Daoy (cell line): ENCODE data around the gene IGFBP4. TPM values are rescaled to one million over a fixed set of nuclear protein-coding genes. Genes with fewer than 3 reads are reported as not detected.

Source experiments
- DNase-seq: peaks from one replicate; pipeline ENCODE4 v3.0.0-alpha.2; 2015; ENCODE audit warnings: low read depth
- total RNA-seq: library from RNA; depleted of rRNA; stranded (reverse); fragments of >200 nt; shearing (Covaris generic); gene quantifications from 2 replicates; pipeline ENCODE4 v1.2.3, GENCODE V29; 2014; rRNA removed

Gene IGFBP4
- total RNA-seq, 1 experiment from 2014 or later: 67.4 TPM

DNA sequence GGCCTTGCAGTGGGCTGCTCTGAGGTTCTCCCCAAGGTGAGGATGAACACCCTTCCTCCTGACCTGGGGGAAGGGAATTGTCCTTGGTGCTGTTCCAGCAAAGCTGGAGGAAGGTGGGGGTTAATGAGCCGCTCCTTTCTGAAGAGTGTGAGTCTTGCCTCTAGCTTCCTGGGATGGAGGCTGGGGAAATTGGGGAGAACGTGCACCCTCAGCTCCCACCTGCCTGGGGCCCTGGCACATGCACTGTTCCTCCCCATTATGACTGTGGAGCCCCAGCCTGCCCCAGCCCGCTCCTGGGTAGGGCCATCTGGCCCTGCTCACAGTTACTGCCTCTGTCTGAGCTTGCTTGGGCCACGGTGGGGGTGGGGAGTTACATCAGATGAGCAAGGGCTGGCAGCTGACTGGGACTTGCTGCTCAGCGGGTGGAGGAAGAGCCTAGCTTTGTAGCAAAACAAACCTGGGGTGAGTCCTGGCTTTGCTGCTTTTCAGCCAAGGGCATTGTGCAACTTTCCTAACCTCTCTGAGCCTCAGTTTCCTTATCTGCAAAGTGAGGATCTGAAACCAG is 47.1 kb downstream of the IGFBP4 start:
- peak; percentile 62 for DNase-seq

DNA sequence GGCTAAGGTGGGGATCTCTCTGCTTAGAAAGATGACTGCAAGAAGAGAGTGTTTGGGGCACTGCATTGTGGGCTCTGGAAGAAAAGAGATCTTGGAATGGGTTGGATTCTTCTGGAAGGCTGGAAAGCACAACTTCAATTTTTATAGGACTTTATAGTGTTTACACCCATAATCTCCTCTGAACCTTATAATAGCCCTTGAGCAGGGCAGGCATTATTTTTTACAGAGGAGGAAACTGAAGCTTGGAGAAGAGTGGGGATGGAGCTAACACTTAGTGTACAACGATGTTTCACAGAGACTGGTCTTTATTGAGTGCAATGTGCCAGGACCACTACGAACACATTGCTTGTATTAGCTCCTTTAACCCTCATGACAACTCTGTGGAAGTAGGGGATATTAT is 47.7 kb downstream of the IGFBP4 start:
- no peak for DNase-seq

DNA sequence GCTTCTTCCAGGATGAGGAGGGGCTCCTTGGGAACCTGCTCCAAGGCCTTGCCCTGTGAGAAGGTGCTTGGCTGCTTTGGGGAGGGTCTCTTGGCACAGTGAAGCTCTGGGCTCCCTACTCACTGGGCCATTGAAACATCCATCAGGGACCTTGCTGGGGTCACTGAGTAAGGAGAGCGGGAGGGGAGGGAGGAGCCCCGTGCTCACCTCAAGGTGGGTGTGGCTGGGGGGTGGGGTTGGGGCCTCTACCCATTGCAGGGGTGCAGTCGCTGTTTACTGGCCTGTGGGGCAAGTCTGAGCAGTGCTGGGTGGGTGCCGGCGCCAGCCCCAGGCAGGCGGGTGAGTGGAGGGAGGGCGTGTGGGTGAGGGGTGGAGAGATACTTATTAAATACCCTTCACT is 48.2 kb downstream of the IGFBP4 start:
- DNase-seq: no peak

DNA sequence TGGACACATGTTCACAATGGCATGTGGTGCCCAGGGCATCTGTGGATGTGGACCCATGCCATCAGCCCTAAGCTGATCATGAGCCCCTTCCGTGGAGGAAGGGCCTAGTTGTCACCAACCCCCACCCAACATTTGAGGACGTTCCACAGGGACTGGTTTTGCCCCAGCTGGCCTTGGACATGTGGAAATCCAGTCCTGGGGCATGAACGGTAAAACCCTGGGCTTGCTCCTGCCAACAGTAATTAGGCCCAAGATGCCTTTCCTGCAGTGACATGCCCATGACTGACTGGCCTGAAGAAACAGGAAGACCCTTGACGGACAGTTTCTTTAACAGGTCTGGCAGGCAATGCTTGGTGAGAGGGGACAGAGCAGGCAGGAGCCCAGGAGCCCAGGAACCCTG is 50.4 kb downstream of the IGFBP4 start:
- no peak for DNase-seq

DNA sequence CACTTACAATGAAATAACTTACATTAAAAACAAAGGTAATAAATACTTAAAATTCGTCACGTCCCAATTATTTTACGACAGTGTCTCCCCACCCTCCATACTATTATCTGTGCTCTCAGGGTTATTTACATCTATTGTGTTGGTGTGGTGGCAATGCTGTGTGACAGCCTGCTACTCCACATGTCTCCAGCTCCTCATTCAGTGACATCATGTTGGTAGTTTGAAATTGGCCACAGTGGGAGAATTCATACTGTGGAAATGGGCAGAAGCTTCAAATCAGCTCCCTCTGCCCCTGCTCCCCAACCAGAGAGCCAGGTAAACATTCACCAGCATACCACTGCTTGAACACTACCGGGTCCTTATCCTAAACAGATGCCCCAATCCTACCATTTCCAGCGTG is 51.9 kb downstream of the IGFBP4 start:
- no peak for DNase-seq

DNA sequence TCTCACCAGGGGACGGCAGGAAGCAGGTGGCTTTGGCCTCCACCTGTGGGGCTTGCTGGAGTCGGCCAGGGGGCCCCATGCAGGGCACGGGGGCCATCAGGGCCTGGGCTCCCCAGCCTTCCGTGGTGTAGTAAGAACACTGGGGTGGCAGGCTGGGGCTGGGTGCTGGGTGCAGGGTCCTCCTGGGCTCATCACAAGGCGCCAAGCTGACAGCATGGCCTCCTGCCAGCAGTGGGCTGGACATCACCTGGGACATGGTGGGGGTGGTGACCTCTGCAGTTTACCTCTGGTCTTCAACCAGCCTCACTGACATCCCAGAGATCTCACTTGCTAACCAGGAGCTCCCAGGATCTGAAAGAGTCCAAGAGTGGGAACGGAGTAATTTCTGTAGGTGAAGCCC is 52.9 kb downstream of the IGFBP4 start:
- no peak for DNase-seq

DNA sequence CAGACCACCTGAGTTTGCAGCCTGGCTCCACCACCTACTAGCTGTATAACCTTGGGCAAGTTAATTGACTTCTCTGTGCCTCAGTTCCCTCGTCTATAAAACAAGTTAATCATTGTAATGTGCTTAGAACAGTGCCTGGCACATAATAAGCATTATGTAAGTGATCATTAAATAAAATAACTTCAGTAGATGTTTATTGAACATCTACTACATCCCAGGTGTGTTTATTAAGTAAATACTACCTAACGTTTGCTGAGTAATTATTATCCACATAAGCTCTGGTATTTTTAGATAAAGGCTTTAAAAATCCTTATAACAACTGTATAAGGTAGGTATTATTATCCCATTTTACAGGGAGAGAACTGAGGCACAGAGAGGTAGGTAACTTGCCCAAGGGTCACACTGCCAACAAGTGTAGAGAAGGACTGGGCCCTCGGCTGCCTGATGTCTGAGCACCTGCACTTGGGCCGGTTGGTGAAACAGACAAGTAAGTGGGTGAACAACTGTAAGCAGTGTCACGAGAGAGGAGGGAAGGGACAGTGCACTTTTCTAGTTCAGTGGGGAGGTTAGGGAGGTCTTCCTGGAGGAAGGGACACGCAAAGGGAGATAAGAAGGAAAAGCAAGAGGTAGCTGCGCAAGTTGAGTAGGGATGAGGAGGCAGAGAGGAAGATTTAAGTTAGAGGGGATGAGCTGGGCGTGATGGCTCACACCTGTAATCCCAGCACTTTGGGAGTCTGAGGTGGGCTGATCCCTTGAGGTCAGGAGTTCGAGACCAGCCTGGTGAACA is 53.6 kb downstream of the IGFBP4 start:
- DNase-seq: no peak

DNA sequence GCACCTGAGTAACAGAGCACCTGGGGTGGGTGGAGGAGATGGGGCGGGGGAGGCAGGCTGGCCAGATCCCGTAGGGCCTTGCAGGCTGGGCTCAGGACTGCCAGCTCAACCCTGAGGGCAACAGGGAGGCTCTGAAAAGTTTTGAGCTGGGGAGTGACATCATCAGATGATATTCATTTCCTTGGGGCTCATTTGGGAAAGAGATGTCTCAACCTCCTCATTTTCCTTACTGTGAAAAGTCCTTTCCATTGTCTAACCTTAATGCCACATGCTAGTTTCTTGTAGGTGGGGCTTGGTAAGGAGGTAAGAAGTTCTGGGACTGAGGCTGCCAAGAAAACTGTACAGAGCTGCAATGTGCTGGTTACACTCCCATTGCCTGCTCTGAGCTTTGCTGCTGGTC is 54.4 kb downstream of the IGFBP4 start:
- peak; percentile 53 for DNase-seq

DNA sequence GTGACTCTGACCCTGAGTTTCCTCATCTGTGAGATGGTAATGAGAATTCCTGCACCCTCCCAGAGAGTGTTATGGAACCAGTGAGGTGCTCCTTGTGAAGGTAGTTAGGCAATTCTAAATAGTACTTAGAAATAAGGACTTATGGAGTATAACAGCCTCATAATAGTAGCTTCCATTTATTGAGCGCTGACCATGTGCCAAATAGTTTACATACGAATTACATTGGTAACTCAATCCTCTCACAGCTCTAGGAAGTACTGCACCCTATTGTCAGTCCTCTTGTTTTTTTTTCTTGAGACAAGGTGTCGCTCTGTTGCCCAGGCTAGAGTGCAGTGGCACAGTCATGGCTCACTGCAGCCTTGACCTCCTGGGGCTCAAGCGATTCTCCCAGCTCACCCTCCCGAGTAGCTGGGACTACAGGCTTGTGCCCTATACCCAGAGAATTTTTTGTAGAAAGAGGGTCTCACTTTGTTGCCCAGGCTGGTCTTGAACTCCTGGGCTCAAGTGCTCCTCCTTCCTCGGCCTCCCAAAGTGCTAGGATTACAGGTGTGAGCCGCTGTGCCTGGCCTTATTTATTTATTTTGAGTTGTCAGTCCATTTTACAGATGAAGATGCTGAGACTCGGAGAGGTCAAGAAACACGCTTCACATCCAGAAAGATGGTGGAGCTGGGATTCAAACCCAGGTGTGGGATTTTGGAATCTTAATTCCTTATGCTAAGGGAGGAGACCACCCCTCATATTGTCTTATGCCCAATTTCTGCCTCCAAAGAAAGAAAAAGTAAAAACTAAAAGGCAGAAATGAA is 55.2 kb downstream of the IGFBP4 start:
- DNase-seq: no peak

DNA sequence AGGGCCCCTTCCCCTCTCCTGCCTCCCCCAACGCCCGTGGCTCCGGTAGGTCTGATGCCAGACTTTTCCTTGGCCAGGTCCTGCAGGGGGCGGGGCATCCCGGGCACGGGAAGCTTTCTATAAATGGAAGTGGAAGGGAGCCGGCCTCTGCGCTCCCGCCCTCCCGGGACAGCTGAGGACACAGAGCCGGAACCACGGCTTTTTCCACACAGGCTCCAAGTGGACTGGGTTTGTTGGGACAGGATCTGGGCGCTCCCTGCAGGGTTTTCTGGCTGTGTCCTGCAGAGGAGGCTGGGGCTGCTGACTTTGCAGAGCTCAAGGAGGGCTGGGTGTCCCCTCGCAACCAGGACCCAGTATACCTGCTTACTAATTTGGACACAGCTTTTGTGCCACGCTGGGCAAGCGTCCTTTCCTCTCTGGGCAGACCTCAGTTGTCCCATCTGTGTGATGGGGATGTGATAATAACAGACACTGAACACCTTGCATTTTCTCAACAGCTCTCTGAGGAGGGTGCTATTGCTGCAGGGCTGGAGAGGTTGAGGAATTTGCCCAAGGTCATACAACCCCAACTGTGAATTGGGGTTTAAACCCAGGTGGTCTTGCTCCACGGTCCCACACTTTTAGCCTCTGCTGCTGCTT is 56.4 kb downstream of the IGFBP4 start:
- peak; percentile 80 for DNase-seq

DNA sequence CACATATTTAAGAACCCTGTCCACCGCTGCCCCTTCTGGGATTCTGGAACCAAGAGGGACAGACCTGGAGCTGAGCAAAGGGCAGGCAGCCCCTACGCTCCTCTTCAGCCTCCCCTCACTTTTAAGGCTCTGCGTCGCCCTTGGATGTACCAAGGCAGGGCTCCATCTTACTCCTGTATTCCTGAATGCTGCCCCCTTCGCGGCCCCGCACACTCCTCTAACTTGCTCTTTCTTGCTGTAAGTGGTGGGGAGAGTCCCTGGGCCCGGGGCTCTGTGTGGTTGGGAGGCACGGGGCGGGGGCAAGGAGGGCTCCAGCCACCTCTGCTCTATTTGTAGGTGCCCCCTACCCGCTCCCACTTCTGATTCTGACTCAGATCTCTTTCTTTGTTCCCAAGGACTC is 56.9 kb downstream of the IGFBP4 start:
- no peak for DNase-seq

DNA sequence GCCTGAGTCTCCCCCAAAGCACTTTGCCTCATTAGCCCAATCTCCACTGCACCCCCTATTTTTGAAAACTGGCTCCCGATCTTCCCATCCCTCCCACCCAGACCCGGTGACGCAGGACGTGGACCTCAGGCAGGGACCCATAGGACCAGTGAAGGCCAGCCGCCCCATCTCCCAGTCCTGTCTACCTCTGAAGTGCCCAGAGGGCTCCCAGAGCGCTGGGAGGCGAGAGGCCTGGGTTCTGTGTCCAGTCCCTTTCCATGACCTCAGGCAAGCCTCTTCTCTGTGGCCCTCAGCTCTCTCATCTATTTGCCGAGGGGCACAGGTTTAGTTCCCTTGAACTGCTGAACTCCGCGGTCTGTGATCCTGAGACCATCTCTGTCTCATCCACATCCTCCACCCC is 57.5 kb downstream of the IGFBP4 start:
- DNase-seq: no peak

DNA sequence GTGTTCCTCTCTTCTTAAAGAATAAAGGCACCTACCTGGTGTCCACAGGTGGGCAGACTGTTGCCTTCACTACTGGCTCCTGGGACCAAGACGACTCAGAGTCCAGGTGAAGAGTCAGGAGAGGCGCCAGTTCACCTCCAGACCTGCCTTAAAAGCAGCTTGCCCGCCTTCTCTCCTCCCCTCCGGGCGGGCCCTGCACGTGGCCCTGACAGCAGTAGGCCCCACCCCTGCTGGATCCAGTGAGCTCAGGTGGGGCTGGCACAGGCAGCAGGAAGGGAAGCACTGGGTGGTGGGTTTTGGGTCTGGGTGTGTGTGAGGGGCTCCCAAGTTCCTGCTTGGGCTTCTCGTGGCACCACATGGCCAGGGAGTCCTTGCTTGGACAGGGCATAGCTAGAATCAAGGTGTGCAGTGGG is 58.3 kb downstream of the IGFBP4 start, which contains the start of gene TNS4:
Gene TNS4, minus strand, starts transcription at position 125 of the 413 bp plus-strand sequence. CDS start 5,198 bp downstream, outside the sequence.
- DNase-seq: no peak

DNA sequence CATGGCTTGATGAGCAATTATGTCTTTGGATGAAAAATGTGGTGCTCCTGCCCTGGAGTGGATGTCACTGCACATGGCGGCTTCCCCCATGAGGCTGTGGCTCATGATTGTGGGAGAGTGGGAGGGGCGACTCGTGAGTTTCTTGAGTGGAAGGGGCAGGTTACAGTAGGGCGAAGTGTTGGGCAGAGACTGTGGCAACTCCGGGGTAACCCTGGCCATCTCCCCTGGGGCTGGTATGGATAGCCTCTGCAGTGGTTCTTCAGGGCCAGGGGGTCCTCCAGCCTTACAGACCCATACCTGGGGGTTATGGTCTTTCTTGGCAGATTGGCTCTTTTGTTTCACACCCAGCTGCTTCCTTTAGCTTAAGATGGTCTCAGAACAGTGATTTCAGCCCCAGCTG is 59.5 kb downstream of the IGFBP4 start:
- DNase-seq: no peak

DNA sequence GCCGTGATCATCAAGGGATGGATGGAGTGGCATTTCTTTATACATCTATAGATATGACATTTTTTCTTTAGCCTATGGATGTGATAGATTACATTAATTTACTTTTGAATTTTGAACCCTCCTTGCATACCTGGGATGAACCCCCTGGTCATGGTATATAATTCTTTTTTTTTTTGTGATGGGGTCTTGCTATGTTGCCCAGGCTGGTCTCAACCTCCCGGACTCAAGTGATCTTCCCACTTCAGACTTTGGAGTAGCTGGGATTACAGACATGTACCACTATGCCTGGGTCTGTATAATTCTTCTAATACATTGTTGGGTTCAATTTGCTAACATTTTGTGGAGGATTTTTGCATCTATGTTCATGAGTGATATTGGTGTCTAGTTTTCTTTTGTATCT is 59.9 kb downstream of the IGFBP4 start:
- DNase-seq: no peak

DNA sequence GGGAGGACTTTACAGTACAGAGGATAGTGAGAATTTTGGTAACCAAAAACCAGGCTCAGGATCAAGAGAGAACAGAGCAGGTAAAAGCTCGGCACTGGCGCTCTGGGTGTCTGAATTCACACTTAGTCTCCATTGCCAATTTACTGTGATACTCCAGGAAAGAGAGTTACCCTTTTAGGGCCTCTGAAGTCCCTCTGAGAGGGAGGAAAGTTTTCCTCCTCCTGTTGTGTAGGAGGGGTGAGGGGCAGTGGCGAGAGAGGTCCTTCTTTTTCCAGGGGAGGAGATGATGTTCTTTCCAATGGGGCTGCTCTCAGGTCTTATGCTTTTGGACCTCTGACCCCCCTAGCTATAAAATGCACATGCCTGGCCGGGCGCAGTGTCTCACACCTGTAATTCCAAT is 63.5 kb downstream of the IGFBP4 start:
- DNase-seq: no peak

Other genes with a start within 250 kb of the IGFBP4 start
- gene WIPF2, start 224.1 kb upstream of the IGFBP4 start, total RNA-seq: 4.9 and 6.3 TPM in 2 replicates
- gene CDC6, start 155.6 kb upstream of the IGFBP4 start, total RNA-seq: 124 and 145 TPM in 2 replicates
- gene RARA, start 134.3 kb upstream of the IGFBP4 start, total RNA-seq: 15.6 and 19.9 TPM in 2 replicates
- not detected in 2 replicates for gene GJD3, start 78.7 kb upstream of the IGFBP4 start, total RNA-seq
- gene TOP2A, start 25.6 kb upstream of the IGFBP4 start, total RNA-seq: 372 and 402 TPM in 2 replicates
- 0.24 and 0.40 TPM in 2 replicates for gene TNS4, start 58.2 kb downstream of the IGFBP4 start, total RNA-seq
- gene CCR7, start 122.0 kb downstream of the IGFBP4 start, total RNA-seq: not detected in 2 replicates
- gene SMARCE1, start 204.4 kb downstream of the IGFBP4 start, total RNA-seq: 122 and 126 TPM in 2 replicates
- gene KRT222, start 221.7 kb downstream of the IGFBP4 start, total RNA-seq: not detected in 2 replicates